Measurements from ENCODE around the gene EXOC4.

The EXOC4 gene

GRCh38 chr7:133367561-133367960, 114.7 kb downstream of the EXOC4 start:
- Histone ChIP-seq H3K27me3 (replicated peaks in 2 of 5; ENCODE audit: control insufficient read depth in 4 of 5, insufficient read depth in 5 of 5, low read length in 4 of 5) (no peaks in the 10 kb centered on the region), H3K9me3 (ENCODE audit: control extremely low read depth in 1 of 5, control insufficient read depth in 4 of 5, insufficient read depth in 2 of 5, low read depth in 1 of 5, low read length in 4 of 5) (no peaks in the 10 kb centered on the region), H3K27ac (ENCODE audit: insufficient read depth in 1 of 2, low read depth in 1 of 2, low read length in 2 of 2, poor library complexity in 1 of 2, severe bottlenecking in 2 of 2) (no peak overlapping the region), H3K36me3 (ENCODE audit: control insufficient read depth in 4 of 4, insufficient read depth in 4 of 4, low read length in 3 of 4) (no peaks in the 10 kb centered on the region), H3K4me3 (ENCODE audit: control insufficient read depth in 1 of 7, extremely low read depth in 1 of 7, insufficient read depth in 4 of 7, low read depth in 2 of 7, low read length in 6 of 7) (no peak overlapping the region), H3K4me1 (ENCODE audit: control extremely low read depth in 1 of 4, control insufficient read depth in 4 of 4, insufficient read depth in 4 of 4, low read length in 3 of 4) (peaks cover 0 to 26% (median 9%) of the 10 kb centered on the region in 4 experiments)
- ChIA-PET POLR2A (no interaction called here), CTCF (no interaction called here)
- DNase-seq = no peak
- WGBS (ENCODE audit: insufficient coverage) = 100% methylated on average over 2 of the region's 3 CpGs

- Histone ChIP-seq H3K4me1 (ENCODE audit: control extremely low read depth in 1 of 4, control insufficient read depth in 4 of 4, insufficient read depth in 4 of 4, low read length in 3 of 4) (peaks cover 0 to 26% (median 9%) of the 10 kb centered on the region in 4 experiments), H3K4me3 (ENCODE audit: control insufficient read depth in 1 of 7, extremely low read depth in 1 of 7, insufficient read depth in 4 of 7, low read depth in 2 of 7, low read length in 6 of 7) (no peak overlapping the region), H3K36me3 (ENCODE audit: control insufficient read depth in 4 of 4, insufficient read depth in 4 of 4, low read length in 3 of 4) (no peaks in the 10 kb centered on the region), H3K27me3 (replicated peaks in 2 of 5; ENCODE audit: control insufficient read depth in 4 of 5, insufficient read depth in 5 of 5, low read length in 4 of 5) (no peaks in the 10 kb centered on the region), H3K27ac (ENCODE audit: insufficient read depth in 1 of 2, low read depth in 1 of 2, low read length in 2 of 2, poor library complexity in 1 of 2, severe bottlenecking in 2 of 2) (no peak overlapping the region), H3K9me3 (ENCODE audit: control extremely low read depth in 1 of 5, control insufficient read depth in 4 of 5, insufficient read depth in 2 of 5, low read depth in 1 of 5, low read length in 4 of 5) (no peaks in the 10 kb centered on the region)
- no CpG with 5 or more reads among the region's 3 CpGs for WGBS (ENCODE audit: insufficient coverage)
- no peak for DNase-seq
- CTCF ChIA-PET = interaction anchor here (1.1 kb wide), 1 partner anchor 9 kb away, joined by 3 read pairs; no protein-coding TSS in a partner anchor
- POLR2A ChIA-PET = no interaction called here
Observed at GRCh38 chr7:133369130-133369529, 116.3 kb downstream of the EXOC4 start.

GRCh38 chr7:133371616-133372015, 118.7 kb downstream of the EXOC4 start:
- CTCF ChIA-PET = no interaction called here
- POLR2A ChIA-PET = no interaction called here
- peaks cover 0 to 5% (median 0%) of the 10 kb centered on the region in 4 experiments for H3K4me1 ChIP-seq (ENCODE audit: control extremely low read depth in 1 of 4, control insufficient read depth in 4 of 4, insufficient read depth in 4 of 4, low read length in 3 of 4)
- DNase-seq = no peak
- no peak overlapping the region for H3K27ac ChIP-seq (ENCODE audit: insufficient read depth in 1 of 2, low read depth in 1 of 2, low read length in 2 of 2, poor library complexity in 1 of 2, severe bottlenecking in 2 of 2)
- H3K27me3 ChIP-seq (replicated peaks in 2 of 5; ENCODE audit: control insufficient read depth in 4 of 5, insufficient read depth in 5 of 5, low read length in 4 of 5) = no peaks in the 10 kb centered on the region
- peaks cover 3 to 11% (median 7%) of the 10 kb centered on the region in 4 experiments for H3K36me3 ChIP-seq (ENCODE audit: control insufficient read depth in 4 of 4, insufficient read depth in 4 of 4, low read length in 3 of 4)
- no peak overlapping the region for H3K4me3 ChIP-seq (ENCODE audit: control insufficient read depth in 1 of 7, extremely low read depth in 1 of 7, insufficient read depth in 4 of 7, low read depth in 2 of 7, low read length in 6 of 7)
- WGBS (ENCODE audit: insufficient coverage) = 100% methylated on average over 1 of the region's 4 CpGs
- H3K9me3 ChIP-seq (ENCODE audit: control extremely low read depth in 1 of 5, control insufficient read depth in 4 of 5, insufficient read depth in 2 of 5, low read depth in 1 of 5, low read length in 4 of 5) = peaks cover 0 to 2% (median 0%) of the 10 kb centered on the region in 5 experiments

- no peak for DNase-seq
- peaks cover 0 to 2% (median 0%) of the 10 kb centered on the region in 5 experiments for H3K9me3 ChIP-seq (ENCODE audit: control extremely low read depth in 1 of 5, control insufficient read depth in 4 of 5, insufficient read depth in 2 of 5, low read depth in 1 of 5, low read length in 4 of 5)
- 86% methylated on average over 1 of the region's 1 CpG for WGBS (ENCODE audit: insufficient coverage)
- no peaks in the 10 kb centered on the region for H3K27me3 ChIP-seq (replicated peaks in 2 of 5; ENCODE audit: control insufficient read depth in 4 of 5, insufficient read depth in 5 of 5, low read length in 4 of 5)
- no peak overlapping the region for H3K27ac ChIP-seq (ENCODE audit: insufficient read depth in 1 of 2, low read depth in 1 of 2, low read length in 2 of 2, poor library complexity in 1 of 2, severe bottlenecking in 2 of 2)
- CTCF ChIA-PET = no interaction called here
- H3K4me3 ChIP-seq (ENCODE audit: control insufficient read depth in 1 of 7, extremely low read depth in 1 of 7, insufficient read depth in 4 of 7, low read depth in 2 of 7, low read length in 6 of 7) = no peak overlapping the region
- POLR2A ChIA-PET = no interaction called here
- peaks cover 3 to 12% (median 8%) of the 10 kb centered on the region in 4 experiments for H3K36me3 ChIP-seq (ENCODE audit: control insufficient read depth in 4 of 4, insufficient read depth in 4 of 4, low read length in 3 of 4)
- H3K4me1 ChIP-seq (ENCODE audit: control extremely low read depth in 1 of 4, control insufficient read depth in 4 of 4, insufficient read depth in 4 of 4, low read length in 3 of 4) = peaks cover 0 to under 1% (median 0%) of the 10 kb centered on the region in 4 experiments
Observed at GRCh38 chr7:133372337-133372736, 119.5 kb downstream of the EXOC4 start.

- H3K36me3 ChIP-seq (ENCODE audit: control insufficient read depth in 4 of 4, insufficient read depth in 4 of 4, low read length in 3 of 4) = peaks cover 3 to 16% (median 8%) of the 10 kb centered on the region in 4 experiments
- no peaks in the 10 kb centered on the region for H3K27me3 ChIP-seq (replicated peaks in 2 of 5; ENCODE audit: control insufficient read depth in 4 of 5, insufficient read depth in 5 of 5, low read length in 4 of 5)
- peaks cover 0 to 15% (median 0%) of the 10 kb centered on the region in 5 experiments for H3K9me3 ChIP-seq (ENCODE audit: control extremely low read depth in 1 of 5, control insufficient read depth in 4 of 5, insufficient read depth in 2 of 5, low read depth in 1 of 5, low read length in 4 of 5)
- POLR2A ChIA-PET = no interaction called here
- H3K27ac ChIP-seq (ENCODE audit: insufficient read depth in 1 of 2, low read depth in 1 of 2, low read length in 2 of 2, poor library complexity in 1 of 2, severe bottlenecking in 2 of 2) = no peak overlapping the region
- CTCF ChIA-PET = no interaction called here
- 100% methylated on average over 1 of the region's 1 CpG for WGBS (ENCODE audit: insufficient coverage)
- H3K4me3 ChIP-seq (ENCODE audit: control insufficient read depth in 1 of 7, extremely low read depth in 1 of 7, insufficient read depth in 4 of 7, low read depth in 2 of 7, low read length in 6 of 7) = no peak overlapping the region
- H3K4me1 ChIP-seq (ENCODE audit: control extremely low read depth in 1 of 4, control insufficient read depth in 4 of 4, insufficient read depth in 4 of 4, low read length in 3 of 4) = no peaks in the 10 kb centered on the region
- no peak for DNase-seq
Observed at GRCh38 chr7:133376514-133376913, 123.6 kb downstream of the EXOC4 start.

GRCh38 chr7:133381965-133382364, 129.1 kb downstream of the EXOC4 start:
- no peak for DNase-seq
- Histone ChIP-seq H3K9me3 (ENCODE audit: control extremely low read depth in 1 of 5, control insufficient read depth in 4 of 5, insufficient read depth in 2 of 5, low read depth in 1 of 5, low read length in 4 of 5) (peaks cover 0 to 13% (median 0%) of the 10 kb centered on the region in 5 experiments), H3K4me1 (ENCODE audit: control extremely low read depth in 1 of 4, control insufficient read depth in 4 of 4, insufficient read depth in 4 of 4, low read length in 3 of 4) (no peaks in the 10 kb centered on the region), H3K4me3 (ENCODE audit: control insufficient read depth in 1 of 7, extremely low read depth in 1 of 7, insufficient read depth in 4 of 7, low read depth in 2 of 7, low read length in 6 of 7) (no peak overlapping the region), H3K36me3 (ENCODE audit: control insufficient read depth in 4 of 4, insufficient read depth in 4 of 4, low read length in 3 of 4) (peaks cover 2 to 9% (median 4%) of the 10 kb centered on the region in 4 experiments), H3K27me3 (replicated peaks in 2 of 5; ENCODE audit: control insufficient read depth in 4 of 5, insufficient read depth in 5 of 5, low read length in 4 of 5) (no peaks in the 10 kb centered on the region), H3K27ac (ENCODE audit: insufficient read depth in 1 of 2, low read depth in 1 of 2, low read length in 2 of 2, poor library complexity in 1 of 2, severe bottlenecking in 2 of 2) (no peak overlapping the region)
- 90% methylated on average over 1 of the region's 1 CpG for WGBS (ENCODE audit: insufficient coverage)
- POLR2A ChIA-PET = no interaction called here
- CTCF ChIA-PET = no interaction called here

GRCh38 chr7:133382775-133383559, 130.1 kb downstream of the EXOC4 start:
- Histone ChIP-seq H3K4me3 (ENCODE audit: control insufficient read depth in 1 of 7, extremely low read depth in 1 of 7, insufficient read depth in 4 of 7, low read depth in 2 of 7, low read length in 6 of 7) (no peak overlapping the region), H3K27me3 (replicated peaks in 2 of 5; ENCODE audit: control insufficient read depth in 4 of 5, insufficient read depth in 5 of 5, low read length in 4 of 5) (no peaks in the 10 kb centered on the region), H3K4me1 (ENCODE audit: control extremely low read depth in 1 of 4, control insufficient read depth in 4 of 4, insufficient read depth in 4 of 4, low read length in 3 of 4) (no peaks in the 10 kb centered on the region), H3K9me3 (ENCODE audit: control extremely low read depth in 1 of 5, control insufficient read depth in 4 of 5, insufficient read depth in 2 of 5, low read depth in 1 of 5, low read length in 4 of 5) (peaks cover 0 to 8% (median 0%) of the 10 kb centered on the region in 5 experiments), H3K36me3 (ENCODE audit: control insufficient read depth in 4 of 4, insufficient read depth in 4 of 4, low read length in 3 of 4) (peaks cover 2 to 4% (median 4%) of the 10 kb centered on the region in 4 experiments), H3K27ac (ENCODE audit: insufficient read depth in 1 of 2, low read depth in 1 of 2, low read length in 2 of 2, poor library complexity in 1 of 2, severe bottlenecking in 2 of 2) (no peak overlapping the region)
- ChIA-PET CTCF (no interaction called here), POLR2A (no interaction called here)
- 80% methylated on average over 1 of the region's 6 CpGs for WGBS (ENCODE audit: insufficient coverage)
- no peak for DNase-seq
